ENCODE measurements around the gene IGSF3. TPM values are rescaled to one million over a fixed set of nuclear protein-coding genes. Genes with fewer than 3 reads are reported as not detected.

IGSF3 gene
- total and polyA plus RNA-seq, 7 donors: 1.8 to 10.2 (median 5.3) TPM

DNA sequence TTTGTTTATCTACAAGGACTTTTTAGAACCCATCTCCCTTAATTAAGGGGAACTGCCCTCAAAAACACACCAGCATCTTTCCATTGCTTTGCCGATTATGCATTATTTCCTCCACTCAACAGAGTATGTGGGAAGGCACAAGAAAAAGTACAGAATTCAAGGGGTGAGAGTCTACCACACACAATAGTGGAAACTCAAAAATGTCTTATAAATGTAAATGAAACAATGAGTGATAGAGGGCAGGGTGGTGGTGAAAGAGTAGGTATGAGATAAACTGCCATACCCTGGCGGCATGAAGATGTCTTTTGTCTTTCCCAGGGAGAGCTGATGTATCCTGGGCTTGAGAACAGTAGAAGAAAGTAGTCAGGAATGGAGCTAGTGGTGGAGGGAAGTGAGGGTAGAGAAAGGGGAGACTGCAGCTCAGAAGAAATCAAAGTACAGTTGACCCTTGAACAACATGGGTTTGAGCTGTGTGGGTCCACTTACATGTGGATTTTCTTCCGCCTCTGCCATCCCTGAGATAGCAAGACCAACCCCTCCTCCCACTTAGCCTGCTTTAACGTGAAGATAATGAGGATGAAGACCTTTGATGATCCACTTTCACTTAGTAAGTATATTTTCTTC is 121.1 kb downstream of the IGSF3 start:
- no peaks in the 10 kb centered on the region for H3K27me3 ChIP-seq
- 86 to 91% methylated on average over 4 of the region's 4 CpGs for WGBS, 2 donors
- TF ChIP-seq POLR2AphosphoS5 (IDR thresholded peaks at IDR 0.05) (no peak), EP300 (IDR thresholded peaks at IDR 0.05) (no peak), POLR2A (IDR thresholded peaks at IDR 0.05) (no peak)
- TF ChIP-seq, protein P1, sequence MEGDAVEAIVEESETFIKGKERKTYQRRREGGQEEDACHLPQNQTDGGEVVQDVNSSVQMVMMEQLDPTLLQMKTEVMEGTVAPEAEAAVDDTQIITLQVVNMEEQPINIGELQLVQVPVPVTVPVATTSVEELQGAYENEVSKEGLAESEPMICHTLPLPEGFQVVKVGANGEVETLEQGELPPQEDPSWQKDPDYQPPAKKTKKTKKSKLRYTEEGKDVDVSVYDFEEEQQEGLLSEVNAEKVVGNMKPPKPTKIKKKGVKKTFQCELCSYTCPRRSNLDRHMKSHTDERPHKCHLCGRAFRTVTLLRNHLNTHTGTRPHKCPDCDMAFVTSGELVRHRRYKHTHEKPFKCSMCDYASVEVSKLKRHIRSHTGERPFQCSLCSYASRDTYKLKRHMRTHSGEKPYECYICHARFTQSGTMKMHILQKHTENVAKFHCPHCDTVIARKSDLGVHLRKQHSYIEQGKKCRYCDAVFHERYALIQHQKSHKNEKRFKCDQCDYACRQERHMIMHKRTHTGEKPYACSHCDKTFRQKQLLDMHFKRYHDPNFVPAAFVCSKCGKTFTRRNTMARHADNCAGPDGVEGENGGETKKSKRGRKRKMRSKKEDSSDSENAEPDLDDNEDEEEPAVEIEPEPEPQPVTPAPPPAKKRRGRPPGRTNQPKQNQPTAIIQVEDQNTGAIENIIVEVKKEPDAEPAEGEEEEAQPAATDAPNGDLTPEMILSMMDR (IDR thresholded peaks at IDR 0.05): no peak
- H3K27ac ChIP-seq: no peak overlapping the region
- no peak overlapping the region for H3K4me3 ChIP-seq
- peaks cover 0 to 22% (median 19%) of the 10 kb centered on the region in 4 donors for H3K36me3 ChIP-seq
- H3K4me1 ChIP-seq: no peaks in the 10 kb centered on the region
- intact Hi-C loops (cut with DNase I): no loop called here
- H3K9me3 ChIP-seq: no peaks in the 10 kb centered on the region
- DNase-seq: no peak

DNA sequence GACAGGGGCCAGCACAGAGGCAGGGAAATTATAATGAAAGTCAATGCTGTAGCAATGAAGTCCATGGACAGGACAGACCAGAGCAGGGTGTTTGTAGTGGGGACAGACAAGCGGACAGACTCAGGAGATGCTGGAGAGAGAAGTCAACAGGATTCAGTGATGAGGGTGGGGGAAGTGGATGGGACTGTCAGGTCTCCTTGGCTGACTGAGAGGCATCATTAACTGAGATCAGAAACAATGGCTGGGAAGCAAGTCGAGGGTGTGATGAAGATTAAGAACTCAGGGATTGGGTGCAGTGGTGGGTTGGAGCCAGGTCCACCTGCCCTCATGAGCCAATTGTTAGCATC is 122.2 kb downstream of the IGSF3 start:
- no peaks in the 10 kb centered on the region for H3K27me3 ChIP-seq
- H3K4me3 ChIP-seq: no peak overlapping the region
- peaks cover 0 to 22% (median 19%) of the 10 kb centered on the region in 4 donors for H3K36me3 ChIP-seq
- TF ChIP-seq POLR2A (IDR thresholded peaks at IDR 0.05): no peak
- no peak for TF ChIP-seq POLR2AphosphoS5 (IDR thresholded peaks at IDR 0.05)
- no peak for TF ChIP-seq EP300 (IDR thresholded peaks at IDR 0.05)
- TF ChIP-seq, protein P1 (IDR thresholded peaks at IDR 0.05): no peak
- no peaks in the 10 kb centered on the region for H3K9me3 ChIP-seq
- no peak for DNase-seq
- no peak overlapping the region for H3K27ac ChIP-seq
- intact Hi-C loops (cut with DNase I): no loop called here
- 83 to 93% methylated on average over 2 of the region's 2 CpGs for WGBS, 2 donors
- no peaks in the 10 kb centered on the region for H3K4me1 ChIP-seq

DNA sequence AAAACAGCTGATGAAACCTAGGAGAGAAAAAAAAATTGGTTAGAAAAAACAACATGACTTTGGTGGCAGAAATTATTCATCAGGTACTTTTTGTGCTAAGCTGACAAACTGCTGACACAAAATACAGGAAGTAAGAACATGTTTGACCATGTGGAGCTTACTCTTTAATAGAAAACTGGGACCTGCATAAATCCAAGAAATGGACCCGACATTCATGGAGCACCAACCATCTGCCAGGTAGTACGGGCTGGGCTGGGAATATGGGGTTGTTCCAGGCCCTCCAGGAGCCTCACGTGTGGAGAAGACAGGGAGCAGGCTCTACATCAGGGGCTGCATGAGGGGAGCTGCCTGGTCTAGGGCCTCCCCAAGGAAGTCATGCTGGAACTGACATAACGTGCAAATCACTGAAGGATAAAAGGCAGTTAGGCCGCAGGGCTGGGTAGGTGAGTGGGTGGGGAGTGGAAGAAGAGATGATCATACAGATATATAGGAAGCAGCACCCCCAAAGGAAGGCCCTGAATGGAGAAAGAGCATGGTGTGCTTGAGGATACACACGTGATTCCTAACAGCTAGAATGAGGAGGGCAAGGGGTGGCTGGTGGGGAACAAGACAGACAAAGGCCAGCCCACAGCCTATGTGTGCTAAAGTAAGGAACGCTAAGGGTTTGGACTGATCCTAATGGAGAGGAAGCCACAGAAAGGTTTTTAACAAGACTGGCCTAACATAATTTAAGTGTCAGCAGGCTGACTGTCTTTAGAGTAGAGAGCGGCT is 122.8 kb downstream of the IGSF3 start:
- Histone ChIP-seq H3K36me3 (peaks cover 0 to 22% (median 21%) of the 10 kb centered on the region in 4 donors), H3K27ac (no peak overlapping the region), H3K4me1 (no peaks in the 10 kb centered on the region), H3K27me3 (no peaks in the 10 kb centered on the region), H3K9me3 (no peaks in the 10 kb centered on the region), H3K4me3 (no peak overlapping the region)
- intact Hi-C loops (cut with DNase I): no loop called here
- WGBS, 2 donors: 79 to 91% methylated on average over 8 of the region's 8 CpGs
- no peak for DNase-seq
- TF ChIP-seq EP300 (IDR thresholded peaks at IDR 0.05) (no peak), POLR2AphosphoS5 (IDR thresholded peaks at IDR 0.05) (no peak), POLR2A (IDR thresholded peaks at IDR 0.05) (no peak)
- TF ChIP-seq, protein P1 (IDR thresholded peaks at IDR 0.05): no peak

DNA sequence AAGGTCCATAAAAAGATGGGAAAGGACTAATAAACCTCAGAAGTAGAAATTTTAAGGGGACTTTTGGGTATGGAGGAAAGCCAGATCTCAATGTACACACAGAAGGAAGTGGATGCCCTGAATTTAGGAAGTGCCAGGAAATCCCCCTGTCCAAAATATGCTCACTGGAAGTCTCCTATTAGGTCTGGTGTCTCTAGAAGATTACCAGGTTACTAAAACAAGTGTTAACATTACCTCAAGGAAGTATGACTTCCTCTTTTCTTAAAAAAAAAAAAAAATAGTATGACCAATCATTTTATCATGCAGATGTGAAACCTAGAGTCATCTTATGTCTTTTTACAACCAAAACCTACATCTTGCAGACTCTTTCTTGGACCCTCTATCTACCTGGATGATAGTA is 127.4 kb downstream of the IGSF3 start:
- Histone ChIP-seq H3K27me3 (no peaks in the 10 kb centered on the region), H3K9me3 (no peaks in the 10 kb centered on the region), H3K27ac (no peak overlapping the region), H3K4me1 (no peaks in the 10 kb centered on the region), H3K4me3 (no peak overlapping the region), H3K36me3 (peaks cover 0 to 41% (median 24%) of the 10 kb centered on the region in 4 donors)
- intact Hi-C loops (cut with DNase I): no loop called here
- no peak for DNase-seq
- TF ChIP-seq EP300 (IDR thresholded peaks at IDR 0.05): no peak
- TF ChIP-seq, protein P1 (IDR thresholded peaks at IDR 0.05): no peak
- no peak for TF ChIP-seq POLR2AphosphoS5 (IDR thresholded peaks at IDR 0.05)
- no peak for TF ChIP-seq POLR2A (IDR thresholded peaks at IDR 0.05)

Measured in sigmoid colon (tissue), 7 donors.